Choroid plexus epithelial cell (primary cell): ENCODE measurements around the gene PLXNB2.

Experiments used
- DNase-seq: peaks from one replicate; pipeline ENCODE4 v3.0.0-alpha.2; 2010; ENCODE audit warnings: low read depth
- H3K4me3 ChIP-seq: 2 replicates; pipeline ENCODE4 v1.5.1; 2011; ENCODE audit warnings: low read depth, mild to moderate bottlenecking, control low read depth, low read length, moderate library complexity
- CTCF ChIP-seq: conservative IDR thresholded peaks from 2 replicates; pipeline ENCODE4 v1.5.1; 2011; ENCODE audit warnings: low read depth, mild to moderate bottlenecking, control low read depth, inconsistent platforms, low read length, moderate library complexity

Gene PLXNB2

GRCh38 chr22:50287731-50288130, 19.7 kb downstream of the PLXNB2 start:
- no peak for TF ChIP-seq CTCF
- no peak for DNase-seq
- no peak overlapping the region for H3K4me3 ChIP-seq

GRCh38 chr22:50286701-50287318, 20.6 kb downstream of the PLXNB2 start:
- no peak overlapping the region for H3K4me3 ChIP-seq
- no peak for TF ChIP-seq CTCF
- DNase-seq = no peak

- H3K4me3 ChIP-seq = no peak overlapping the region
- DNase-seq = no peak
- no peak for TF ChIP-seq CTCF
Measured at GRCh38 chr22:50286275-50286674, 21.2 kb downstream of the PLXNB2 start.

- no peak overlapping the region for H3K4me3 ChIP-seq
- TF ChIP-seq CTCF = no peak
- DNase-seq = no peak
Measured at GRCh38 chr22:50285568-50286229, 21.7 kb downstream of the PLXNB2 start.

- H3K4me3 ChIP-seq = no peak overlapping the region
- no peak for DNase-seq
- TF ChIP-seq CTCF = no peak
Measured at GRCh38 chr22:50284479-50284878, 23.0 kb downstream of the PLXNB2 start.

- TF ChIP-seq CTCF = no peak
- DNase-seq = no peak
- no peak overlapping the region for H3K4me3 ChIP-seq
Measured at GRCh38 chr22:50283821-50284220, 23.6 kb downstream of the PLXNB2 start.

- no peak overlapping the region for H3K4me3 ChIP-seq
- no peak for TF ChIP-seq CTCF
- DNase-seq = peak; percentile 84
Measured at GRCh38 chr22:50282361-50283155, 24.9 kb downstream of the PLXNB2 start.
